ENCODE measurements around the gene PPP6R2.

GRCh38 chr22:50437511-50438304, 94.6 kb downstream of the PPP6R2 start:
- no peak for TF ChIP-seq CTCF (IDR thresholded peaks at IDR 0.05)
- TF ChIP-seq POLR2A (IDR thresholded peaks at IDR 0.05), result no peak
